Peyer's patch (tissue), 4 donors: ENCODE measurements around the gene SNU13. TPM values are rescaled to one million over a fixed set of nuclear protein-coding genes. Genes with fewer than 3 reads are reported as not detected.

Experiments
- DNase-seq, 3 donors: peaks; one replicate each; pipeline ENCODE4 v3.0.0-alpha.2; 2017 to 2019
- H3K27ac ChIP-seq, 4 donors: fragments of 200-600 bp; sonication (generic); one replicate each; pipeline ENCODE4 v1.5.1; 2016 to 2019
- H3K27me3 ChIP-seq, 2 donors: fragments of 200-600 bp; sonication (generic); one replicate each; pipeline ENCODE4 v1.5.1; 2019
- H3K36me3 ChIP-seq, 3 donors: fragments of 200-600 bp; sonication (generic); one replicate each; pipeline ENCODE4 v1.5.1; 2016 to 2019
- H3K4me1 ChIP-seq, 4 donors: fragments of 200-600 bp; sonication (generic); one replicate each; pipeline ENCODE4 v1.5.1; 2016 to 2019
- H3K4me3 ChIP-seq, 4 donors: fragments of 200-600 bp; sonication (generic); 1 replicate in 3 of 4; 2 replicates in 1 of 4; pipeline ENCODE4 v1.5.1; 2016 to 2019; ENCODE audit warnings: mild to moderate bottlenecking in 1 of 4
- H3K9me3 ChIP-seq, 4 donors: fragments of 200-600 bp; sonication (generic); one replicate each; pipeline ENCODE4 v1.5.1; 2016 to 2019; ENCODE audit warnings: mild to moderate bottlenecking in 1 of 4
- POLR2A ChIP-seq, 2 donors: fragments of 450-650 bp; IDR thresholded peaks; one replicate each; pipeline ENCODE4 v1.5.1; 2017; ENCODE audit warnings: antibody characterized with exemption in 2 of 2, mild to moderate bottlenecking in 2 of 2, moderate library complexity in 2 of 2
- total RNA-seq, 4 donors: library from RNA; depleted of rRNA; stranded (reverse); fragments of >200 nt; gene quantifications; one replicate each; pipeline ENCODE4 v1.1.0, GENCODE V29; 2016
- TF ChIP-seq, protein P1 (sequence below), 6 experiments: fragments of 450-650 bp in 4 of 6; fragments of 200-600 bp in 2 of 6; sonication (generic) in 1 of 6; IDR thresholded peaks; one replicate each; pipeline ENCODE4 v1.5.1; 2017 to 2019; ENCODE audit warnings: antibody characterized with exemption in 6 of 6, mild to moderate bottlenecking in 3 of 6, moderate library complexity in 1 of 6

SNU13 gene
- total RNA-seq, 4 donors from 2014 or later, result 51.5 to 87.5 (median 58.6) TPM

DNA sequence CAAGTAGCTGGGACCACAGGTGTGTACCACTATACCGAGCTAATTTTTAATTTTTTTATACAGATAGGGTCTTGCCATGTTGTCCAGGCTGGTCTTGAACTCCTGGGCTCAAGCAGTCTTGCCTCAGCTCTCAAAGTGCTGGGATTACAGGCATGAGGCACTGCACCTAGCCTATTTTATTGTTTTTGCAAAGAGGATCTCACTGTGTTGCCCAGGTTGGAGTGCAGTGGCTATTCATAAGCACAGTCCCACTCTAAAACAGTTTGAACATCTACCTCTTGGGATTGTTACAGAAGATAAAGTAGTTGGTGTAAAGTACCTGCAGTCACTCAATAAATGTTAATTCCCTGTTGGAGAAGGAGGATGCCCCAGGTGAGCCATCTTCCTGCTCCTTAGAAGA, 38.4 kb downstream of the SNU13 start:
- H3K36me3 ChIP-seq, result peaks cover 0 to 93% (median 3%) of the 10 kb centered on the region in 3 donors
- no peak overlapping the region for H3K4me3 ChIP-seq
- no peak for DNase-seq
- H3K4me1 ChIP-seq, result no peaks in the 10 kb centered on the region
- no peaks in the 10 kb centered on the region for H3K27me3 ChIP-seq
- no peak overlapping the region for H3K27ac ChIP-seq
- no peak for TF ChIP-seq POLR2A (IDR thresholded peaks at IDR 0.05)
- TF ChIP-seq, protein P1, sequence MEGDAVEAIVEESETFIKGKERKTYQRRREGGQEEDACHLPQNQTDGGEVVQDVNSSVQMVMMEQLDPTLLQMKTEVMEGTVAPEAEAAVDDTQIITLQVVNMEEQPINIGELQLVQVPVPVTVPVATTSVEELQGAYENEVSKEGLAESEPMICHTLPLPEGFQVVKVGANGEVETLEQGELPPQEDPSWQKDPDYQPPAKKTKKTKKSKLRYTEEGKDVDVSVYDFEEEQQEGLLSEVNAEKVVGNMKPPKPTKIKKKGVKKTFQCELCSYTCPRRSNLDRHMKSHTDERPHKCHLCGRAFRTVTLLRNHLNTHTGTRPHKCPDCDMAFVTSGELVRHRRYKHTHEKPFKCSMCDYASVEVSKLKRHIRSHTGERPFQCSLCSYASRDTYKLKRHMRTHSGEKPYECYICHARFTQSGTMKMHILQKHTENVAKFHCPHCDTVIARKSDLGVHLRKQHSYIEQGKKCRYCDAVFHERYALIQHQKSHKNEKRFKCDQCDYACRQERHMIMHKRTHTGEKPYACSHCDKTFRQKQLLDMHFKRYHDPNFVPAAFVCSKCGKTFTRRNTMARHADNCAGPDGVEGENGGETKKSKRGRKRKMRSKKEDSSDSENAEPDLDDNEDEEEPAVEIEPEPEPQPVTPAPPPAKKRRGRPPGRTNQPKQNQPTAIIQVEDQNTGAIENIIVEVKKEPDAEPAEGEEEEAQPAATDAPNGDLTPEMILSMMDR (IDR thresholded peaks at IDR 0.05), result no peak
- H3K9me3 ChIP-seq, result no peaks in the 10 kb centered on the region

DNA sequence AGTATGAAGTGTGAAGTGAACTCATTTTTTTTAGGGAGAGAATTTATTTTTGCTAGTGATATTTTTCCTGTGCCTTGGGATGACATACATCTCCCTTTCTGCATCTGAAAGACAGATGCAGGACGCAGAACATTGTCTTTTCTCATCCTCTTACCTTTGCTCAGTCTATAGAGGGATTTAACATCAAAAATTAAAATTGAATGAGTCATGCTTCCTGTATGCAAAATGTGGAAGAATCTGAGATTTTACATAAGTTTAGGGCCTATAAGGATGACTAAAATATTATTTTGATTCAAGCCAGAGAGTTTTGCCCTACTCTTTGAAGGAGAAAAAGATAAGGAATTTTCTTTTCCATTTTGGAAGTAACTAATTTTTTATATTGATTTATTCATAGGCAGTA, 40.2 kb downstream of the SNU13 start:
- Histone ChIP-seq H3K27me3 (no peaks in the 10 kb centered on the region), H3K4me1 (no peaks in the 10 kb centered on the region), H3K36me3 (peaks cover 0 to 92% (median 0%) of the 10 kb centered on the region in 3 donors), H3K4me3 (no peak overlapping the region), H3K27ac (no peak overlapping the region), H3K9me3 (no peaks in the 10 kb centered on the region)
- TF ChIP-seq POLR2A (IDR thresholded peaks at IDR 0.05), result no peak
- TF ChIP-seq, protein P1 (IDR thresholded peaks at IDR 0.05), result no peak
- DNase-seq, result no peak

- DNase-seq, result no peak
- H3K4me1 ChIP-seq, result no peaks in the 10 kb centered on the region
- H3K27ac ChIP-seq, result no peak overlapping the region
- no peak overlapping the region for H3K4me3 ChIP-seq
- no peaks in the 10 kb centered on the region for H3K9me3 ChIP-seq
- peaks cover 0 to 92% (median 0%) of the 10 kb centered on the region in 3 donors for H3K36me3 ChIP-seq
- H3K27me3 ChIP-seq, result no peaks in the 10 kb centered on the region
- TF ChIP-seq, protein P1 (IDR thresholded peaks at IDR 0.05), result no peak
- no peak for TF ChIP-seq POLR2A (IDR thresholded peaks at IDR 0.05)
These were observed 40.9 kb downstream of the SNU13 start for GRCh38 chr22:41647771-41648170.

GRCh38 chr22:41642331-41643110, 46.1 kb downstream of the SNU13 start:
- H3K4me3 ChIP-seq, result no peak overlapping the region
- TF ChIP-seq POLR2A (IDR thresholded peaks at IDR 0.05), result no peak
- TF ChIP-seq, protein P1 (IDR thresholded peaks at IDR 0.05), result no peak
- H3K4me1 ChIP-seq, result no peaks in the 10 kb centered on the region
- no peaks in the 10 kb centered on the region for H3K9me3 ChIP-seq
- H3K27me3 ChIP-seq, result no peaks in the 10 kb centered on the region
- H3K27ac ChIP-seq, result no peak overlapping the region
- peaks cover 0 to 93% (median 0%) of the 10 kb centered on the region in 3 donors for H3K36me3 ChIP-seq
- DNase-seq, result no peak

GRCh38 chr22:41641854-41642253, 46.8 kb downstream of the SNU13 start:
- TF ChIP-seq, protein P1 (IDR thresholded peaks at IDR 0.05), result no peak
- TF ChIP-seq POLR2A (IDR thresholded peaks at IDR 0.05), result no peak
- Histone ChIP-seq H3K27ac (no peak overlapping the region), H3K27me3 (no peaks in the 10 kb centered on the region), H3K36me3 (peaks cover 0 to 93% (median 0%) of the 10 kb centered on the region in 3 donors), H3K9me3 (no peaks in the 10 kb centered on the region), H3K4me3 (no peak overlapping the region), H3K4me1 (no peaks in the 10 kb centered on the region)
- no peak for DNase-seq
